HCT116 (cell line): ENCODE measurements around the gene COG5.

ENCODE experiments used
- EZH2 ChIP-seq: fragments of 200-600 bp; sonication (generic); IDR thresholded peaks from 2 replicates; pipeline ENCODE4 v1.6.1; 2017; ENCODE audit warnings: antibody characterized with exemption, mixed run types
- POLR2A ChIP-seq: IDR thresholded peaks from 2 replicates; pipeline ENCODE4 v1.7.0; 2011; ENCODE audit warnings: borderline replicate concordance; ENCODE audit not compliant: insufficient read depth, insufficient read length; ENCODE audit errors: extremely low read depth
- SP1 ChIP-seq: IDR thresholded peaks from 2 replicates; pipeline ENCODE4 v1.6.1; 2012; ENCODE audit warnings: low read depth

DNA sequence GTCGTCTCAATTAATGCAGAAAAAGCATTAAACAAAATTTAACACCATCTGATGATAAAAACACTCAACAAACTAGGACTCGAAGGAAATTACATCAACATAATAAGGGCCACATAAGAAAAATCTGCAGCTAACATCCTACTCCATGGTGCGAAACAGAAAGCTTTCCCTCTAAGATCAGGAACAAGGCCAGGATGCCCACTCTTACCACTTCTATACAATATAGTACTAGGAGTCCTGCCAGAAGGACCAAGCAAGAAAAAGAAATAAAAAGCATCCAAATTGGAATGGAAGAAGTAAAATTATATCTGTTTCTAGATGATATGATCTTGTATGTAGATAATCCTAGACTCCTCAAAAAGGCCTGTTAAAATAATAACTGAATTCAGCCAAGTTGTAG, 237.7 kb downstream of the COG5 start:
- TF ChIP-seq SP1: no peak
- no peak for TF ChIP-seq POLR2A
- TF ChIP-seq EZH2: no peak
